SJCRH30 (cell line): ENCODE measurements around the gene YTHDF1. TPM values are rescaled to one million over a fixed set of nuclear protein-coding genes. Genes with fewer than 3 reads are reported as not detected.

Experiments
- DNase-seq, 2 experiments: peaks; one replicate each; pipeline ENCODE4 v3.0.0-alpha.2; 2015 to 2020
- H3K27ac ChIP-seq: fragments of 250-450 bp; sonication (Bioruptor Pico); 2 replicates; pipeline ENCODE4 v1.5.1; 2020; ENCODE audit warnings: mild to moderate bottlenecking, moderate library complexity
- H3K27me3 ChIP-seq: fragments of 250-450 bp; sonication (Bioruptor Pico); 2 replicates; pipeline ENCODE4 v1.5.1; 2020; ENCODE audit warnings: mild to moderate bottlenecking, moderate library complexity
- H3K36me3 ChIP-seq: fragments of 250-450 bp; sonication (Bioruptor Pico); 2 replicates; pipeline ENCODE4 v1.5.1; 2020; ENCODE audit warnings: mild to moderate bottlenecking, moderate library complexity
- H3K4me1 ChIP-seq: fragments of 250-450 bp; sonication (Bioruptor Pico); 2 replicates; pipeline ENCODE4 v1.5.1; 2020; ENCODE audit warnings: mild to moderate bottlenecking, moderate library complexity
- H3K4me3 ChIP-seq: fragments of 250-450 bp; sonication (Bioruptor Pico); 2 replicates; pipeline ENCODE4 v1.5.1; 2020; ENCODE audit warnings: mild to moderate bottlenecking, moderate library complexity
- H3K9me3 ChIP-seq: fragments of 250-450 bp; sonication (Bioruptor Pico); replicated peaks from 2 replicates; pipeline ENCODE4 v1.5.1; 2020; ENCODE audit warnings: mild to moderate bottlenecking, moderate library complexity
- total RNA-seq: library from RNA; depleted of rRNA; stranded (reverse); fragments of >200 nt; shearing (Covaris generic); gene quantifications from 2 replicates; pipeline ENCODE4 v1.2.3, GENCODE V29; 2014; rRNA removed

Gene YTHDF1
- 83.2 and 84.4 TPM in 2 replicates for total RNA-seq

- DNase-seq, result peak; percentile 100
- Histone ChIP-seq H3K4me3 (peak within 1 kb of the TSS; percentile 94), H3K4me1 (peaks cover 21% of the 10 kb centered on the region), H3K9me3 (no peaks in the 10 kb centered on the region), H3K36me3 (peaks cover 37% of the 10 kb centered on the region), H3K27ac (peak within 1 kb of the TSS; percentile 26; the same call in 1 of the 2 replicates), H3K27me3 (peaks cover 14% of the 10 kb centered on the region)
Observed at GRCh38 chr20:63216041-63216848, at the start of gene YTHDF1. YTHDF1 (minus strand) TSS chr20:63216131; CDS start chr20:63215892, 239 bp downstream.

DNA sequence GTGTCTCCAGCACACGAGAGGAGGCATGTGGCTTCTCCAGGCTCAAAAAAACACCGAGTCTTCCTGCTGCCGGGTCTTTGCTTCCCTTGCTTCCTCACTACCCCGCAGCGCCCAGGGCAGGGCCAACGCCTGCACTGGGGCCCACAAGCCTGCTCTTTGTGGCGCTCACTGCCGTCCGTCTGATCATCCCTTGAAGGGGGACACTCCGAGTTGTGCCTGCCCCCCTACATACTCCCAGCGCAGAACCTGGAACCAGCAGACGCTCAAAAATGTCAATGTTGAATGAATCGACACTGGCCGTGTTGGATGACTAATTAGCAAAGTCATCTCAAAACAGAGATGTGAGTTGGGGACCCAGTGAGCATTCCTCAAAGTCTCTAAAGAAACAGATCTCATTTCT is 48.6 kb upstream of the YTHDF1 start:
- H3K27me3 ChIP-seq, result peaks cover 43% of the 10 kb centered on the region
- DNase-seq, result peak in 1 of 2 experiments; percentile 56

DNA sequence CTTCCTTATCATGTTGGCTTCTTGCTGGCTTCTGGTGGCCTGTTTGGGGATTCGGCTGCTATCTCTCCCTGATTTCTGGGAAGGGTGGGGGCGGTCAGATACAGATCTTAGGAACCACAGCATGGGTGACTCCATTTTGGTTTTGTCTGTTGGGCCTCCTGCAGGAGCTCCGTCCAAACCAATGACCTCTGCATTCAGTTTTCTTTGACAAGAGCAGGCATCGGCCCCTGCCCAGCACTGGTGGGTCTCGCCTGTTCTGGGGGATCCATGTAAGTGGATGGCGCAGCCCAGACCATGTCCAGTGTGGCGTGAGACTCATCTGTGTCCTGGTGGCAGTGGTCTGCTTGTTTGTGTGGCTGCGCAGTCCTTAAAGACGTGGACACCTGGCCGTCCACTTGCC is 48.1 kb upstream of the YTHDF1 start:
- Histone ChIP-seq H3K4me3 (no peak overlapping the region), H3K36me3 (no peaks in the 10 kb centered on the region), H3K27ac (no peak overlapping the region), H3K27me3 (peaks cover 48% of the 10 kb centered on the region), H3K4me1 (peaks cover 57% of the 10 kb centered on the region), H3K9me3 (no peaks in the 10 kb centered on the region)
- no peak for DNase-seq

More for the DNA sequence above, 48.6 kb upstream of the YTHDF1 start:
- Histone ChIP-seq H3K4me3 (no peak overlapping the region), H3K4me1 (peaks cover 60% of the 10 kb centered on the region), H3K9me3 (no peaks in the 10 kb centered on the region), H3K27ac (no peak overlapping the region), H3K36me3 (no peaks in the 10 kb centered on the region)

GRCh38 chr20:63262836-63263235 is 46.9 kb upstream of the YTHDF1 start:
- Histone ChIP-seq H3K27me3 (peaks cover 60% of the 10 kb centered on the region), H3K4me1 (peaks cover 46% of the 10 kb centered on the region), H3K4me3 (no peak overlapping the region), H3K9me3 (no peaks in the 10 kb centered on the region), H3K27ac (no peak overlapping the region), H3K36me3 (no peaks in the 10 kb centered on the region)
- no peak for DNase-seq

DNA sequence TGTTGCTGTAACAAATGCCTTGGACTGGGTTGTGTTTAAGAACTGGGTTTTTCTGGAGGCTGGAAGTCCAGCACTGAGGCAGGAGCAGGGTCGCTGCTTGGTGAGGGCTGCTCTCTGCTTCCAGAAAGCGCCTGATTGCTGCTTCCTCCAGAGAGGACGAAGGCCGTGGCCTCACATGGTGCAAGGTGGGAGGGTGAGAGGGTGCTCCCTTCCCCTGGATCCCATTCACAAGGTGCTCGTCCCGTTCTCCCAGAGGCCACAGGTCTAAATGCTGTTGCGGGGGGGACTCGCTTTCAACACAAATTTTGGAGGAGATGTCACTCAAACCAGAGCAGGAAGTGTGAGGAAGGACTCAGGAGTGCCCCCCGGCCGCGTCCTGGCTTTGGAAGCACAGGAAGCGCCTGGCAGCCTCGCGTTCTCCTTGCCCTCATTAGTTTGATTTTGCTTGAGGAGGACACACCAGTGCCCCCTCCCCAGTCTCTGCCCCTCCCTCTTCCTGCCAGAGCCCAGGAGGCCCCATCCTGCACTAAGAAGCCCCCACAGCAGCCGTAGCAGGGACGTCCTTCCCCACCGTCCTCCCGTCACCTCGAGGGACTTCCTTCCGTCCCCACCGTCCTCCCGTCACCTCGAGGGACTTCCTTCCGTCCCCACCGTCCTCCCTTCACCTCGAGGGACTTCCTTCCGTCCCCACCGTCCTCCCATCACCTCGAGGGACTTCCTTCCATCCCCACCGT is 46.0 kb upstream of the YTHDF1 start:
- Histone ChIP-seq H3K27ac (no peak overlapping the region), H3K36me3 (no peaks in the 10 kb centered on the region), H3K27me3 (peaks cover 60% of the 10 kb centered on the region), H3K4me3 (no peak overlapping the region), H3K4me1 (peaks cover 37% of the 10 kb centered on the region), H3K9me3 (no peaks in the 10 kb centered on the region)
- DNase-seq, result no peak

GRCh38 chr20:63261060-63261794 is 45.3 kb upstream of the YTHDF1 start:
- H3K27ac ChIP-seq, result no peak overlapping the region
- H3K36me3 ChIP-seq, result no peaks in the 10 kb centered on the region
- no peaks in the 10 kb centered on the region for H3K9me3 ChIP-seq
- peaks cover 33% of the 10 kb centered on the region for H3K4me1 ChIP-seq
- H3K27me3 ChIP-seq, result peaks cover 68% of the 10 kb centered on the region
- H3K4me3 ChIP-seq, result no peak overlapping the region
- DNase-seq, result peak in 1 of 2 experiments; percentile 62

DNA sequence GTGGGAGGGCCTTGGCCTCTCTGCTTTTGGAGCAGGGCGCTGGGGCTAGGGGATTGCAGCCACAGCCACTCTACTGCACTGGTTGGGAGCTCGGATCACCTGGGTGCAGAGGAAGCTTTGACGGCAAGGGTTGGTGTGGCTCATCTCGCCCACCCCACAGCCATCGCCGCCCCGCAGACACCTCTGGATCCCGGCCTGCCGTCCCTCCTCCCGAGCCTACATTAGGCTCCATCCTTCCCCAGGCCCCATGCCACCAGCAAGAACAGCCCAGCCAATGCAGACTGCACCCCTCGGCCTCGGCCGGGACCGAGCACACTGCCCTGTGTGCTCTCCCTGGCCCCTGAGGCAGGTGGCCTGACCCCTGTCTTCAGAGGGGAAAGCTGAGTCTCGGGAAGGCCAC is 44.6 kb upstream of the YTHDF1 start:
- Histone ChIP-seq H3K27ac (no peak overlapping the region), H3K36me3 (no peaks in the 10 kb centered on the region), H3K27me3 (peaks cover 75% of the 10 kb centered on the region), H3K4me3 (no peak overlapping the region), H3K9me3 (no peaks in the 10 kb centered on the region), H3K4me1 (peaks cover 26% of the 10 kb centered on the region)
- DNase-seq, result no peak

DNA sequence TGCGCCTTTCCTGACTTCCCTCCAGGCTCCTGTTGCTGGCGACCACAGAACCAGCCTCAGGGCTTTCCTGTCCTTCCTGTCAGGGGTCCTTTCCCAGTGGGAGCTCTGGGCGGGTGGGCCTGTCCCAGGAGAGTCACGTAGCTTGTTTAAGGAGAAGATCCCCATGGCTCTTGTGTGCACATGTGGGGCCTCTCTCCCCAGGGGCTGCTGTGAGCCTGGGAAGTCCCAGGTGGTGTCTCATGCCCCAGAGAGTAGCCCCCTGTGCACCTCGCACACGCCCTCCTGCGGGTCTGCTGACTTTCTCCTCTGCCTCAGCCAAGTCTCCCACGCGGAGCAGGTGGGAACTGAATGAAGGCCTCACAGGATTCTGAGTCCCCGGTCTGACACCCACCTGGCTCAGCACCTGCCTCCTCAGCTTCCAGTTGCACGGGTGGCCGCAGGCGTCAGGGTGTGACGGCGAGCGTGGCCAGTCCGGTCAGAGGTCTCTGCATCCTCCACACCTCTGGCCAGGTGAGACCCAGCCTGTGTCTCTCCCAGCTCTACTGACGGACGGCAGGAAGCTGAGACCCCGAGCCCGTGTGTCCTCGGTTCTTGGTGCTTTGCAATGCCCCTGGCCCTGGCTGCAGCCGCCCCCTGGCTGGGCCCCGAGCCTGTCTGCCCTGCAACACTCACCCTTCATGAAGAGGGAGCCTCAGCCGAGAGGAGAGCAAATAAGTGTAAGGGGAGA is 44.0 kb upstream of the YTHDF1 start:
- Histone ChIP-seq H3K9me3 (no peaks in the 10 kb centered on the region), H3K4me1 (peaks cover 26% of the 10 kb centered on the region), H3K27me3 (peaks cover 81% of the 10 kb centered on the region), H3K4me3 (no peak overlapping the region), H3K36me3 (no peaks in the 10 kb centered on the region), H3K27ac (no peak overlapping the region)
- DNase-seq, result no peak

DNA sequence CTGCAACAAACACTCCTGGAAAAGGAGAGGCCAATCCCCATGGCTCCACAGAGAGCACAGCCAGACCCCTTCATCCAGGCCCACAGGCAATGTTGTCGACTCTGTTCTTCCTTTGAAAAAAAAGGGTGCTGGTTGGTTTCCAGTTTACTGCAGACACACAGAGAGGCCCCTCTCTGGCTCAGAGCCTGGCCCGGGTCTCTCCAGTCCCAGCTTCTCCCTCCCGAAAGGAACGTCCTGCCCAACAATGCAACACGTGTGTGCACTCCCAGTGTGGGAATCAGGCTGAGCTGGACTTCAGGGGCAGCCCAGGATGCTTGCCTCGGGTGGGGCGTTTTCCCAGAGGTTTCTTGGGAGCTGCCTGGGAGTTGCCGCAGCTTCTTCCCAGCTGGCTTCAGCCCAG is 42.9 kb upstream of the YTHDF1 start:
- H3K27ac ChIP-seq, result no peak overlapping the region
- DNase-seq, result no peak
- H3K4me1 ChIP-seq, result peaks cover 25% of the 10 kb centered on the region

GRCh38 chr20:63257629-63258028 is 41.7 kb upstream of the YTHDF1 start:
- H3K9me3 ChIP-seq, result no peaks in the 10 kb centered on the region
- no peak overlapping the region for H3K4me3 ChIP-seq
- H3K27me3 ChIP-seq, result peaks cover 77% of the 10 kb centered on the region
- peaks cover 34% of the 10 kb centered on the region for H3K4me1 ChIP-seq
- H3K27ac ChIP-seq, result no peak overlapping the region
- DNase-seq, result no peak
- no peaks in the 10 kb centered on the region for H3K36me3 ChIP-seq

More for the DNA sequence above, 42.9 kb upstream of the YTHDF1 start:
- H3K36me3 ChIP-seq, result no peaks in the 10 kb centered on the region
- H3K27me3 ChIP-seq, result peaks cover 77% of the 10 kb centered on the region
- no peaks in the 10 kb centered on the region for H3K9me3 ChIP-seq
- no peak overlapping the region for H3K4me3 ChIP-seq

- peaks cover 35% of the 10 kb centered on the region for H3K4me1 ChIP-seq
- H3K27me3 ChIP-seq, result peaks cover 81% of the 10 kb centered on the region
- no peaks in the 10 kb centered on the region for H3K9me3 ChIP-seq
- H3K36me3 ChIP-seq, result no peaks in the 10 kb centered on the region
- H3K27ac ChIP-seq, result no peak overlapping the region
- no peak overlapping the region for H3K4me3 ChIP-seq
- no peak for DNase-seq
Observed at GRCh38 chr20:63256954-63257353, 41.0 kb upstream of the YTHDF1 start.

DNA sequence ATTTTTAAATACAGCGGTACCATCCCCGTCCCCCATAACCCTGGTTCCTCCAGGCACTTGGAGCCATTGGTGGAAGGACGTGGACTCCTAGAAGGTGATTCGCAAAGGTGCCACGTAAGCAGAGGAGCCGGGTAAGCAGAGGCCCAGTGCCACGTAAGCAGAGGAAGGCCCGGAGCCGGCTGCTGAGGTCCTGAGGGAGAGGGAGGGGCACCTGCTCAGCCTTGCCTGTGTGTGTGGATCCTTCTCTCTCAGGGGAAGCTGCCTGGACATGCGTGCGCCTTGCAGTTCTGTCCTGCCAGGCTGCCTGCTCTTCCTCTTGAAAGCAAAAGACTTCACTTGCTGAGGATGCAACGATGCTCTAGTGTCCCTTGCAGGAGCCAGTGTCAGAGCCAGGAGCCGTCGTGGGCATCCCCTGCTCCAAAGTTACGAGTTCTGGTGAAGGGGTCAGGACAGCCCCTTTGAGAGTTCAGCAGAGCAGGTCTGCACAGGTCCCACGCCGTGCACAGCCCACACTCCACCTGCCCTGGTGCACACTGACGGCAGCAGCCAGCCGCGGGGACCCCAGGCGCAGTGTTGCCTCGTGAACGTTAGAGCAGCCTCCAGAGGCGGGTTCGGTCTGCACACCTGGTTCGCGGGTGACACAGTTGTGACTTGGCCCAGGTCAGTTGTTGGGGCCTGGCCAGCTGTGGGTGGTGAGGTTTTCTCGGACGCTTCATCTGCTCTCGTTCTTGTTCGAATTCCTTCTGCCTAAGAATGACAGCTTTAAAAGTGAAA is 40.2 kb upstream of the YTHDF1 start:
- no peak overlapping the region for H3K27ac ChIP-seq
- no peaks in the 10 kb centered on the region for H3K9me3 ChIP-seq
- no peak overlapping the region for H3K4me3 ChIP-seq
- peaks cover 77% of the 10 kb centered on the region for H3K27me3 ChIP-seq
- no peaks in the 10 kb centered on the region for H3K36me3 ChIP-seq
- H3K4me1 ChIP-seq, result peaks cover 27% of the 10 kb centered on the region
- DNase-seq, result peak in 1 of 2 experiments; percentile 51

- no peak overlapping the region for H3K27ac ChIP-seq
- H3K4me1 ChIP-seq, result peaks cover 24% of the 10 kb centered on the region
- no peaks in the 10 kb centered on the region for H3K36me3 ChIP-seq
- peak overlapping the region; percentile 19; the same call in 1 of the 2 replicates for H3K4me3 ChIP-seq
- no peaks in the 10 kb centered on the region for H3K9me3 ChIP-seq
- H3K27me3 ChIP-seq, result peaks cover 64% of the 10 kb centered on the region
- DNase-seq, result peak; percentile 66 to 82
Observed at GRCh38 chr20:63254606-63255384, 38.9 kb upstream of the YTHDF1 start.
